ENCODE measurements around the gene STAT5A.
"Not testable (repeated sequence)": the region's sequence is repeated elsewhere in the genome, so short reads cannot be mapped to it uniquely, and the experiment has no call there.

Gene STAT5A

GRCh38 chr17:42313773-42314566 lies 25.7 kb downstream of the STAT5A start:
- Histone ChIP-seq H3K4me1 (ENCODE audit: insufficient read depth, insufficient read length) (peaks cover 23% of the 10 kb centered on the region), H3K9me3 (ENCODE audit: insufficient read depth, low read length) (no peaks in the 10 kb centered on the region), H3K4me3 (ENCODE audit: insufficient read length, low read depth) (no peak overlapping the region), H3K9ac (ENCODE audit: insufficient read length, low read depth) (no peak overlapping the region), H3K36me3 (ENCODE audit: insufficient read depth, insufficient read length, low read length) (peaks cover 47% of the 10 kb centered on the region), H3K27me3 (ENCODE audit: insufficient read depth, insufficient read length) (no peaks in the 10 kb centered on the region)
- DNase-seq (ENCODE audit: low read depth, low spot score), result no peak
- TF ChIP-seq ZNF274 (IDR thresholded peaks at IDR 0.05; ENCODE audit: low read depth, low read length) (no peak), YY1 (IDR thresholded peaks at IDR 0.05; ENCODE audit: insufficient read depth, insufficient read length) (no peak), SUZ12 (IDR thresholded peaks at IDR 0.05; ENCODE audit: extremely low read depth, insufficient read depth, insufficient read length) (no peak)

- Histone ChIP-seq H3K36me3 (ENCODE audit: insufficient read depth, insufficient read length, low read length) (peaks cover 47% of the 10 kb centered on the region), H3K9me3 (ENCODE audit: insufficient read depth, low read length) (no peaks in the 10 kb centered on the region), H3K4me1 (ENCODE audit: insufficient read depth, insufficient read length) (peaks cover 27% of the 10 kb centered on the region), H3K27me3 (ENCODE audit: insufficient read depth, insufficient read length) (no peaks in the 10 kb centered on the region), H3K4me3 (ENCODE audit: insufficient read length, low read depth) (no peak overlapping the region), H3K9ac (ENCODE audit: insufficient read length, low read depth) (no peak overlapping the region)
- DNase-seq (ENCODE audit: low read depth, low spot score), result no peak
- TF ChIP-seq YY1 (IDR thresholded peaks at IDR 0.05; ENCODE audit: insufficient read depth, insufficient read length) (no peak), SUZ12 (IDR thresholded peaks at IDR 0.05; ENCODE audit: extremely low read depth, insufficient read depth, insufficient read length) (no peak), ZNF274 (IDR thresholded peaks at IDR 0.05; ENCODE audit: low read depth, low read length) (no peak)
These were observed 27.3 kb downstream of the STAT5A start for GRCh38 chr17:42315402-42316156.

- no peak for DNase-seq (ENCODE audit: low read depth, low spot score)
- Histone ChIP-seq H3K4me1 (ENCODE audit: insufficient read depth, insufficient read length) (peaks cover 26% of the 10 kb centered on the region), H3K36me3 (ENCODE audit: insufficient read depth, insufficient read length, low read length) (peaks cover 56% of the 10 kb centered on the region), H3K27me3 (ENCODE audit: insufficient read depth, insufficient read length) (no peaks in the 10 kb centered on the region), H3K9me3 (ENCODE audit: insufficient read depth, low read length) (no peaks in the 10 kb centered on the region), H3K9ac (ENCODE audit: insufficient read length, low read depth) (no peak overlapping the region), H3K4me3 (ENCODE audit: insufficient read length, low read depth) (no peak overlapping the region)
- TF ChIP-seq YY1 (IDR thresholded peaks at IDR 0.05; ENCODE audit: insufficient read depth, insufficient read length), result no peak
- no peak for TF ChIP-seq SUZ12 (IDR thresholded peaks at IDR 0.05; ENCODE audit: extremely low read depth, insufficient read depth, insufficient read length)
- TF ChIP-seq ZNF274 (IDR thresholded peaks at IDR 0.05; ENCODE audit: low read depth, low read length), result no peak
These were observed 28.5 kb downstream of the STAT5A start for GRCh38 chr17:42316755-42317154.

GRCh38 chr17:42317266-42317845 lies 29.1 kb downstream of the STAT5A start:
- Histone ChIP-seq H3K4me3 (ENCODE audit: insufficient read length, low read depth) (no peak overlapping the region), H3K36me3 (ENCODE audit: insufficient read depth, insufficient read length, low read length) (peaks cover 62% of the 10 kb centered on the region), H3K9ac (ENCODE audit: insufficient read length, low read depth) (no peak overlapping the region), H3K27me3 (ENCODE audit: insufficient read depth, insufficient read length) (no peaks in the 10 kb centered on the region), H3K9me3 (ENCODE audit: insufficient read depth, low read length) (no peaks in the 10 kb centered on the region), H3K4me1 (ENCODE audit: insufficient read depth, insufficient read length) (peaks cover 22% of the 10 kb centered on the region)
- no peak for DNase-seq (ENCODE audit: low read depth, low spot score)
- TF ChIP-seq SUZ12 (IDR thresholded peaks at IDR 0.05; ENCODE audit: extremely low read depth, insufficient read depth, insufficient read length) (no peak), YY1 (IDR thresholded peaks at IDR 0.05; ENCODE audit: insufficient read depth, insufficient read length) (no peak), ZNF274 (IDR thresholded peaks at IDR 0.05; ENCODE audit: low read depth, low read length) (no peak)

- H3K4me3 ChIP-seq (ENCODE audit: insufficient read length, low read depth); H3K9ac ChIP-seq (ENCODE audit: insufficient read length, low read depth); DNase-seq (ENCODE audit: low read depth, low spot score); H3K9me3 ChIP-seq (ENCODE audit: insufficient read depth, low read length); H3K27me3 ChIP-seq (ENCODE audit: insufficient read depth, insufficient read length): not testable (repeated sequence)
- Histone ChIP-seq H3K36me3 (ENCODE audit: insufficient read depth, insufficient read length, low read length) (peaks cover 65% of the 10 kb centered on the region), H3K4me1 (ENCODE audit: insufficient read depth, insufficient read length) (peaks cover 19% of the 10 kb centered on the region)
These were observed 29.7 kb downstream of the STAT5A start for GRCh38 chr17:42317967-42318366.

- peaks cover 61% of the 10 kb centered on the region for H3K36me3 ChIP-seq (ENCODE audit: insufficient read depth, insufficient read length, low read length)
- no peak for DNase-seq (ENCODE audit: low read depth, low spot score)
- no peak overlapping the region for H3K9ac ChIP-seq (ENCODE audit: insufficient read length, low read depth)
- H3K4me1 ChIP-seq (ENCODE audit: insufficient read depth, insufficient read length), result peaks cover 12% of the 10 kb centered on the region
- no peak for TF ChIP-seq SUZ12 (IDR thresholded peaks at IDR 0.05; ENCODE audit: extremely low read depth, insufficient read depth, insufficient read length)
- TF ChIP-seq YY1 (IDR thresholded peaks at IDR 0.05; ENCODE audit: insufficient read depth, insufficient read length), result no peak
- no peak for TF ChIP-seq ZNF274 (IDR thresholded peaks at IDR 0.05; ENCODE audit: low read depth, low read length)
- no peaks in the 10 kb centered on the region for H3K27me3 ChIP-seq (ENCODE audit: insufficient read depth, insufficient read length)
- H3K4me3 ChIP-seq (ENCODE audit: insufficient read length, low read depth), result no peak overlapping the region
- no peaks in the 10 kb centered on the region for H3K9me3 ChIP-seq (ENCODE audit: insufficient read depth, low read length)
These were observed 33.3 kb downstream of the STAT5A start for GRCh38 chr17:42321555-42321954.
